HG03342 (cell line): ENCODE measurements around the gene SPOP.
"Not testable (repeated sequence)": the region's sequence is repeated elsewhere in the genome, so short reads cannot be mapped to it uniquely, and the experiment has no call there.

ENCODE experiments used
- ATAC-seq: cut with Tn5 transposase; IDR thresholded peaks from one replicate; pipeline ENCODE4 v1.9.1; 2021; ENCODE audit warnings: mild to moderate bottlenecking, moderate library complexity; ENCODE audit not compliant: unreplicated experiment

SPOP gene

DNA sequence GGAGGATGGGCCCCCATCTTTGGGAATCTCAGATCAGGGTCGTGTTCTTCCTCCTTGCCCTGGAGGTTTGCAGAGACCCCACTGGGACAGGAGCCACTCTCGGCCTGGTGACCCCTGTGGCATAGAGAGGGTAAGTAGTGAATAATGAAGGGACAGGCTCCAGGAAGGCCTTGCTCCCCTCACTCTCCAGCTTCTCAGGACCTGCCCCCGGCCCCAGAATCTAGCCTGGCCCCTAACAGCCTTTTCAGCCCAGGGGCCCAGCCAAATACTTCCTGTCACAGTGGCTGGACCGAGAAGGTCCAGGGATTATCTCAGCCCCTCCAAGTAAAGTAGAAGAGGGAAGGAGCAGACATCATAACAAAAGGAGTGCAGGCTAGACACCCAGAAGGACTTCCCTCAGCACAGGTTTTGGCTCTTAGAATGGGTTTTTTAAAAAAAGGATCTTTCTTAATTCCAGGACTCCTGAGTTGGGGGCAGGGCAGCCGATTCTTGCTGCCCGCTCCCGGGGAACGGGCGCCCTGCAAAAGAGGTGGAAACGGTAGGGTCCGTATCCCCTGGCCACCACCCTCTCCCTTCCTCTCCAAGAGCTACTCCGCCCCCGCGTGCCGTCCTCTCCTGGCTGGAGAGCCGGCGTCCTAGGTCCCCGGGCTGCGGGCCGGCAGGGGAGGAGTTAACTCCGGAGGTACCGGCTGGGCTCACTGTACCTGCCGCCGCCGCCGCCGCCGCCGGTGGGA, 102.8 kb downstream of the SPOP start:
- ATAC-seq: no peak

DNA sequence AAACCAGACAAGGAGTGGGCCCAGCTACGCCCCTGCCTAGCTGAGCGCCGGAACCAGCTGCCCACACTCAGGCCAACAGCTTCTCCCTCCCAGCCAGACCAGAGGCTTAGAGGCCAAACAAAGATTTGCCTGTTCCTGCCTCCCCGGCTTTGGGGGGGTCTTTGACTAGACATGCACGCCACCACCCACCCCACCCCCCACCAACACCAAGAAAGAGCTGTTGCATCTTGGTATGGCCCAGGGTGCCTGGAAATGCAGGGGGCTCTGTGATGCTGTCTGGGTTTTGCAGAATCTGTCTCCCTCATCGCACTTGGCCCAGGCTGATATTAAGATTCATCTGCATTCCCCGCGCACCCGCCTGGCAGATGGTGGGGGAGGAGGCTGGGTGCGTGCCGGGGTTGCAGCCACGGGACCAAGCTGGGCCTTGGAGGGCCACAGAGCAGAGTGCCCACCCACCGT, 103.5 kb downstream of the SPOP start:
- no peak for ATAC-seq

DNA sequence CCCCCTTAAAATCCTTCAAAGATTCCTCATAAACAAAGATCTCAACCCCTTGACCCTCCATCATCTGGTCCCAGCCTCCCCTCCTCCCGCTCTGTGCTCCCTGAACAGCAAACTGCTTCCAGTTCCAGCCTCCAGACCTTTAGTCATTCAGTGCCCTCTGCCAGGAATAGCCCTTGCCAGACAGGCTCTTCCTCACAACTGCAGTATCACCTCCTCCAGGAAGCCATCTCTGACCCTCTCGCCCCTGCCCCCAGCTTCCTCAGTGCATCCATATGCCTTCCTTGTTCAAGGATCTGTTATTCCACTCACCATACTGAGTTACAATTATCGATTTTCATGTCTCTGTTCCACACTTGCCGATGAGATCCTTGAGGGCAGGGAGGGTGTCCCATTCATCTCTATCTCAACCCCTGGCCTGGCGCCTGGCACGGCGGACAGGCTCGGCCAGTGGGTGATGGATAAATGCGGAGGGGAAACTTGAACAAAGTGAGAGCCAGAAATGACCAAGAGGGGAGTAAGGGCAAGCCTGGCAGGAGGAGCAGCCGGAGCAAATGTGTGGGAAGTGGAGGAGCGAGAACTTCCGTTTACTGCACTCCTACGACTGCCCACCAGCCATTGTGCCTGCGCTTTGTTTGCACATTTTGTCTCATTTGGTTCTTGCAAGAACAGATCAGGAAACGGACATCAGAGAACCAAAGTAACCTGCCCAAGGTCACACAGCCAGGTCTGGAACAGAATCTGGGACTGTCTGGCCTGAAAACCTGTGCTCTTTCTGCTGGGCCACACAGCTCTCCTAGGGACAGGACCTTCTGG, 104.2 kb downstream of the SPOP start:
- no peak for ATAC-seq

DNA sequence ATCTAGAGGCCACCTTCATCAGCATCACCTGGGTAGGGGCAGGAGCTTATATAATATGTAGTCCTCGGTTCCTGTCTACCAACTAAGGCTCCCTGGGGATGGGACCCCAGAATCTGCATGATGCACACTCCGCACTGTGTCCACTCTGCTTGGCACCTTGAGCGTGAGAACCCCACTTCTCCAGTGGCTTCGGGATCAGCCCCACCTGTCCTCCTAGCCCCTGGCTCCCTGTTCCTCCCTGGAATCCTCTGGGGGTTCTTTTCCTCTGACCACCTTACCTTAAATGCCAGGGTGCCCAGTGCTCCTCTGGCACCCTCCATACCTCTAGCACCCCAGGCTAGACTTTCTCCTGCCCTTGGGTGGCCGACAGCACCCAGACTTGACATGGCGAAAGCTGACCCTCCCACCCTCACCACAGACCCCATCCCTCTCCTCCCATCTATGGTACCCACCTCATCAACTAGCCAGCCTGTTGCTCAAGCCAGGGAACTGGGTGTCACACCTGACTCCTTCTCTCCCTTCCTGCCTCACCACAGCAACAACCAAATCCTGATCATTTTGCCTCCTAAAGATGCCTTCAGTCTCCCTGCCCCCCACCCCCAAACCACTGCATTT, 105.0 kb downstream of the SPOP start:
- ATAC-seq: no peak

GRCh38 chr17:49572226-49572625, 105.7 kb downstream of the SPOP start:
- no peak for ATAC-seq

DNA sequence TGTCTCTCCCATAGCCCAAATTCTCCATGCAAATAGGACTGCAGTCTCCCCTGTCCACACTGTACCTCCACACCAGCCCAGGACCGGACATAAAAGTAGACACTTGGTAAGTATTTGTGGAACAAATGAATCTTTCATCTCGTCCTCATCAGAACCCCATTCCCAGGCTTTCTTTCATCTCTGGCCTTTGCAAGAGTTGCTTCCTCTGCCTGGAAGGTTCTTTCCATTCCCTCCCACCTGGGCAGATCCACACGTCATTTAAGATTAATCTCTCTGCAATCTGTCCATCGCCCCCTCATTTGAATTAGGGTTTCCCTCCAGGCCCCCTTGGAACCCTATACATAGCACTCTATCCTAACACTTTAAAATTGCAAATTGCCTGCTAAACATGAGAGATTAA, 106.1 kb downstream of the SPOP start:
- no peak for ATAC-seq

- no peak for ATAC-seq
Measured at GRCh38 chr17:49571283-49571682, 106.6 kb downstream of the SPOP start.

- ATAC-seq: no peak
Measured at GRCh38 chr17:49570540-49571242, 107.2 kb downstream of the SPOP start.

- ATAC-seq: not testable (repeated sequence)
Measured at GRCh38 chr17:49568695-49569047, 109.2 kb downstream of the SPOP start.

- ATAC-seq: peak; percentile 38
Measured at GRCh38 chr17:49567871-49568694, 109.8 kb downstream of the SPOP start.

- no peak for ATAC-seq
Measured at GRCh38 chr17:49567104-49567521, 110.8 kb downstream of the SPOP start.

DNA sequence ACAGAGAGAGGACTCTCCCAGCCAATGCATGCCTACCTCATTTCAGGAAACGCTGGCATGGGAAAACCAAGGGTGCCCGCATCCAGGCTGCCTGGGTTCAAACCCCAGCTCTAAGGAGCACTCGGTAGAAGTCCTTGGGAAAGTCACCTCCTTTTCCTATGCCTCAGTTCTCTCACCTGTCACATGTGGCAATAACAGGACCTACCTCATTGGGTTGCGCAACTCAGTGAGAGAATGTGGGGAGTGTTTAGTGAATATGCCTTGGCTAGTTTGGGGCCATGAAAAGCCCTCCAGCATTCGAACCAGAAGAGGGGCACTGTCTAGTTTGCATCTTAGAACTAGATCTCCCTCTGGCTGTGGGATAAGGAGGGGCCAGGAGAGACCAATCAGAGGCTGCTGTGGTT, 111.2 kb downstream of the SPOP start:
- no peak for ATAC-seq

DNA sequence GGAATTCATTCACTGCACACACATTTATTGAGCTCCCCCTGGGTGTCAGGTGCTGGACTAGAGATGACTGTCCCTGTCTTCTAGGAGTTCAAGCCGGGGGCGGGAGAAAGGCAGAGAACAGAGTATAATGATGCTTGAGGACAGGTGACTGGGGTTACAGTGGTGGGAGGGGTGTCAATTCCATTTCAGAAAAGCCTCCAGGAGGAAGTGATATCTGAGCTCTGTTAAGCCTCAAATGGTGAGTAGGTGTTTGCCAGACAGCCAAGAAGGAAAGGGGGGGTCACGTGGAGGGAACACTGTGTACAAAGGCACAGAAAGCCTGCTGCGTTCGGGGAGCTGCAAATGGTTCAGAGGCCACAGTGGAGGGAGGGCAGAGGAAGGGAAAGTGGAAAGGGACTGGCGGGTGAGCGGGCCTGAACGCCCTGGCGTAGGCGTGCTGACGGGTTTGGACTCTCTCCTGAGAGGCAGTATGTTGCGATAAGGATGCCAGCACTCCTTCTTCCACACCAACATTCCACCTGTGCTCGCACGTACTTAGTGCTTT, 111.9 kb downstream of the SPOP start:
- ATAC-seq: no peak

- no peak for ATAC-seq
Measured at GRCh38 chr17:49564638-49565037, 113.3 kb downstream of the SPOP start.

DNA sequence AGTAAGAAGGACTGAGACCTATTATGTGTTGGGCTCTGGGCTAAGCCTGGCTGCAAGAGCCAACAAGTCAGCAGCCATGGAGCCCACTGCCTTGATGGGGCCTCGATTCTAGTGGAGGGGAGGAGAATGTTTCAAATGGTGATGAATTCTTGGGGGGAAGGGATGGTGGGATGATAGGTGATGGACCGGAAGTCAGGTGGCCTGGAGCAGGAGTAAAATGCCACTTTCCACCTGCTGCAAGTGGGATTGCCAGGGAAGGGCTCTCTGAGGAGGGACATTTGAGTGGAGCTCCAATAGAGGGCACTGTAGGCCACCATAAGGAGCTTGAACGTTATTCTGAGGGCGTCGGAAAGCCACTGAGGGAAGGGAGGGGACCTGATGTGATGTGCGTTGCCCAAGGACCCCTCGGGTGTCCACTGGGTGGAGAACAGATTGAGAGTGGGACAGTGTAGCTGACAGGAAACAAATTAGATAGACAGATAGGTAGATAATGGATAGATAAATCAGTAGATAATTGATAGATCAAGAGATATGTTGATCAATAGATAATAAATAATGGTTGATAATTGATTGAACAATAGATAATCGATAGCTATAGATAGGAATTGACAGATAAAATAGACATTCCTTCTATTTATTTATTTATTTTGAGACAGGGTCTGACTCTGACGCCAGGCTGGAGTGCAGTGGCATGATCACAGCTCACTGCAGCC, 120.4 kb downstream of the SPOP start:
- no peak for ATAC-seq

DNA sequence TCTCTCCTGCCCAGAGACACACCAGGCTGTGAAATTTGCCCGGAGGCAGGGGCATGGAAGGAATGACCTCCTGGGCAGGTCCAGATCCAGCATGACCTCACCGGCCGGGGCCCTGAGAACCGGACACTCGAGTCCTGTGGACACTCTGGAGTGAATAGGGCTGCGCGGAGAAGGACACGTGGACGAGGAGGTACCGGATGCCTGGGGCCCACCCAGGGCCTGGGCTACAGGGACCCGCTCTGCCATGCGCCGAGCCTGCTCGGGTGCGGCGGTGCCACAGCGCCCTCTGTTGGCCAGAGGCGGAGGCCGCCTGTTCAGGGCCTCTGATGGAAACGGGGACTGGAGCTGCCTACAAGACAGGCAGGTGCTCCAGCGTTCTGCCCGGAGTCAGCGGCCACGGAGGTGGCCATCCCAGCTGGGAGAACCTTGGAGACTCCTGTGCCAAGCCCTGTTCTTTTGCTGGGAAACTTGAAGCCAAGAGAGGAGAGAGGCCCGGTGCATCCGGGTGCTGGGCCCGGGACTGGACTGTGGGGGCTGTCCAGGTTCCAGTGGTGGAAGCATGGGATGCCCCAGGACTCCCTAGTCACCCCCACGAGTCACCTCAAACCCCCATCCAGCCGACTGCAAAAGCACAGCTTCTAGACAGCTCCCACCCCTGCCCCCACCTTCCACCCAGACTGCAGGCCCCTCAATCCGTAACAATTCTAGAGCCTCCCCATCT, 121.5 kb downstream of the SPOP start:
- no peak for ATAC-seq

- no peak for ATAC-seq
Measured at GRCh38 chr17:49555495-49556222, 122.2 kb downstream of the SPOP start.
